ENCODE measurements around the gene SRMS.

GRCh38 chr20:63567136-63567385 is 19.5 kb upstream of the SRMS start:
- TF ChIP-seq CTCF (IDR thresholded peaks at IDR 0.05 in 4 of 5, conservative IDR thresholded peaks at IDR 0.05 in 1 of 5), result no peak
- TF ChIP-seq POLR2A (IDR thresholded peaks at IDR 0.05), result no peak

Measured in gastrocnemius medialis (tissue), 4 donors.